NT2/D1 (cell line): ENCODE measurements around the gene PLRG1.

Source experiments
- DNase-seq: peaks from one replicate; pipeline ENCODE4 v3.0.0-alpha.2; 2011; ENCODE audit warnings: low read depth, low spot score
- H3K27me3 ChIP-seq: 2 replicates; pipeline ENCODE4 v1.6.0; 2011; ENCODE audit warnings: mild to moderate bottlenecking; ENCODE audit not compliant: insufficient read length, insufficient read depth
- H3K36me3 ChIP-seq: 2 replicates; pipeline ENCODE4 v1.6.1; 2011; ENCODE audit warnings: mild to moderate bottlenecking, low read length, mixed read lengths; ENCODE audit not compliant: insufficient read depth, insufficient read length
- H3K4me1 ChIP-seq: 2 replicates; pipeline ENCODE4 v1.5.1; 2011; ENCODE audit not compliant: insufficient read depth, insufficient read length
- H3K4me3 ChIP-seq: 2 replicates; pipeline ENCODE4 v1.5.1; 2011; ENCODE audit warnings: low read depth; ENCODE audit not compliant: insufficient read length
- H3K9ac ChIP-seq: 2 replicates; pipeline ENCODE4 v1.6.0; 2011; ENCODE audit warnings: low read depth; ENCODE audit not compliant: insufficient read length
- H3K9me3 ChIP-seq: 2 replicates; pipeline ENCODE4 v1.5.1; 2011; ENCODE audit warnings: mild to moderate bottlenecking, low read length; ENCODE audit not compliant: insufficient read depth
- SUZ12 ChIP-seq: IDR thresholded peaks from 2 replicates; pipeline ENCODE4 v1.6.1; 2011; ENCODE audit not compliant: insufficient read length, insufficient read depth; ENCODE audit errors: extremely low read depth
- YY1 ChIP-seq: IDR thresholded peaks from 2 replicates; pipeline ENCODE4 v1.6.1; 2011; ENCODE audit not compliant: insufficient read length, insufficient read depth
- ZNF274 ChIP-seq: IDR thresholded peaks from 2 replicates; pipeline ENCODE4 v1.6.1; 2011; ENCODE audit warnings: mild to moderate bottlenecking, low read depth, low read length

Gene PLRG1

GRCh38 chr4:154560419-154560801 is 10.2 kb upstream of the PLRG1 start:
- no peak overlapping the region for H3K9ac ChIP-seq
- no peak for DNase-seq
- no peaks in the 10 kb centered on the region for H3K36me3 ChIP-seq
- TF ChIP-seq SUZ12 = no peak
- no peak for TF ChIP-seq ZNF274
- TF ChIP-seq YY1 = no peak
- H3K27me3 ChIP-seq = no peaks in the 10 kb centered on the region
- no peaks in the 10 kb centered on the region for H3K9me3 ChIP-seq
- H3K4me3 ChIP-seq = no peak overlapping the region
- H3K4me1 ChIP-seq = no peaks in the 10 kb centered on the region

- no peaks in the 10 kb centered on the region for H3K36me3 ChIP-seq
- no peaks in the 10 kb centered on the region for H3K4me1 ChIP-seq
- H3K27me3 ChIP-seq = no peaks in the 10 kb centered on the region
- TF ChIP-seq ZNF274 (no peak), SUZ12 (no peak), YY1 (no peak)
- H3K9me3 ChIP-seq = no peaks in the 10 kb centered on the region
- H3K4me3 ChIP-seq = no peak overlapping the region
- DNase-seq = no peak
- no peak overlapping the region for H3K9ac ChIP-seq
Measured at GRCh38 chr4:154559494-154560418, 9.6 kb upstream of the PLRG1 start.

- TF ChIP-seq YY1 = no peak
- no peak for TF ChIP-seq ZNF274
- no peak for TF ChIP-seq SUZ12
- Histone ChIP-seq H3K27me3 (no peaks in the 10 kb centered on the region), H3K4me3 (no peak overlapping the region), H3K9ac (no peak overlapping the region), H3K4me1 (no peaks in the 10 kb centered on the region), H3K9me3 (no peaks in the 10 kb centered on the region), H3K36me3 (no peaks in the 10 kb centered on the region)
- no peak for DNase-seq
Measured at GRCh38 chr4:154559141-154559493, 8.9 kb upstream of the PLRG1 start.

GRCh38 chr4:154551872-154552686 is 1.9 kb upstream of the PLRG1 start:
- H3K9ac ChIP-seq = no peak overlapping the region
- no peaks in the 10 kb centered on the region for H3K4me1 ChIP-seq
- no peaks in the 10 kb centered on the region for H3K9me3 ChIP-seq
- no peak overlapping the region for H3K4me3 ChIP-seq
- H3K36me3 ChIP-seq = peaks cover 12% of the 10 kb centered on the region
- TF ChIP-seq YY1 = no peak
- no peak for TF ChIP-seq ZNF274
- TF ChIP-seq SUZ12 = no peak
- no peaks in the 10 kb centered on the region for H3K27me3 ChIP-seq
- peak; percentile 54 for DNase-seq

GRCh38 chr4:154545689-154546088 is 4.5 kb downstream of the PLRG1 start:
- no peak overlapping the region for H3K4me3 ChIP-seq
- no peak overlapping the region for H3K9ac ChIP-seq
- H3K27me3 ChIP-seq = no peaks in the 10 kb centered on the region
- no peak for TF ChIP-seq SUZ12
- no peak for TF ChIP-seq YY1
- no peak for TF ChIP-seq ZNF274
- no peaks in the 10 kb centered on the region for H3K9me3 ChIP-seq
- H3K36me3 ChIP-seq = peaks cover 71% of the 10 kb centered on the region
- no peak for DNase-seq
- H3K4me1 ChIP-seq = no peaks in the 10 kb centered on the region

- no peak overlapping the region for H3K9ac ChIP-seq
- no peak for DNase-seq
- no peaks in the 10 kb centered on the region for H3K4me1 ChIP-seq
- H3K4me3 ChIP-seq = no peak overlapping the region
- no peaks in the 10 kb centered on the region for H3K27me3 ChIP-seq
- TF ChIP-seq SUZ12 (no peak), YY1 (no peak), ZNF274 (no peak)
- H3K36me3 ChIP-seq = peaks cover 91% of the 10 kb centered on the region
- H3K9me3 ChIP-seq = no peaks in the 10 kb centered on the region
Measured at GRCh38 chr4:154542271-154542879, 7.8 kb downstream of the PLRG1 start.

GRCh38 chr4:154534296-154534695 is 15.9 kb downstream of the PLRG1 start:
- H3K36me3 ChIP-seq = peaks cover 27% of the 10 kb centered on the region
- no peak overlapping the region for H3K4me3 ChIP-seq
- no peaks in the 10 kb centered on the region for H3K27me3 ChIP-seq
- DNase-seq = no peak
- no peaks in the 10 kb centered on the region for H3K4me1 ChIP-seq
- H3K9me3 ChIP-seq = no peaks in the 10 kb centered on the region
- no peak for TF ChIP-seq YY1
- TF ChIP-seq SUZ12 = no peak
- no peak for TF ChIP-seq ZNF274
- H3K9ac ChIP-seq = no peak overlapping the region
